Measurements from ENCODE around the gene LMAN2.

GRCh38 chr5:177291735-177292134, 59.7 kb downstream of the LMAN2 start:
- no peak for TF ChIP-seq EZH2phosphoT487 (IDR thresholded peaks at IDR 0.05; ENCODE audit: borderline replicate concordance)
- no peak for TF ChIP-seq CTCF (conservative IDR thresholded peaks at IDR 0.05; ENCODE audit: low read length)
